ENCODE data around the gene IFNA4.

Gene IFNA4

GRCh38 chr9:21165516-21165915 is 21.9 kb downstream of the IFNA4 start:
- DNase-seq = no peak

GRCh38 chr9:21160178-21160577 is 27.2 kb downstream of the IFNA4 start:
- no peak for DNase-seq

- no peak for DNase-seq
These were observed 31.9 kb downstream of the IFNA4 start for GRCh38 chr9:21155501-21155900.

GRCh38 chr9:21154018-21154608 is 33.3 kb downstream of the IFNA4 start:
- no peak for DNase-seq

GRCh38 chr9:21153336-21154017 is 33.9 kb downstream of the IFNA4 start:
- no peak for DNase-seq

- no peak for DNase-seq
These were observed 42.8 kb downstream of the IFNA4 start for GRCh38 chr9:21144603-21145002.

GRCh38 chr9:21141427-21141882 is 45.9 kb downstream of the IFNA4 start, which contains the start of gene IFNW1:
Gene IFNW1, minus strand, starts transcription at chr9:21141832. Its CDS starts 262 bp downstream, at chr9:21141570.
- DNase-seq = no peak

GRCh38 chr9:21137020-21137419 is 50.4 kb downstream of the IFNA4 start:
- DNase-seq = no peak

Measured in activated naive CD4-positive, alpha-beta T cell treated with anti-CD3 and anti-CD28 coated beads, Interleukin-2, amount 50 U/mL, for 16 hours (primary cell).